OCI-LY3 (cell line): ENCODE measurements around the gene ZKSCAN2.

Source experiments
- CTCF ChIP-seq: fragments of 200-600, 300-600 bp; sonication (generic); IDR thresholded peaks from 2 replicates; pipeline ENCODE4 v1.5.1; 2014; ENCODE audit warnings: antibody characterized with exemption, low read length, low read depth
- EZH2phosphoT487 ChIP-seq: fragments of 200-600 bp; shearing (Covaris generic); IDR thresholded peaks from 2 replicates; pipeline ENCODE4 v1.6.1; 2018; ENCODE audit warnings: antibody characterized with exemption, mixed run types, low read depth

DNA sequence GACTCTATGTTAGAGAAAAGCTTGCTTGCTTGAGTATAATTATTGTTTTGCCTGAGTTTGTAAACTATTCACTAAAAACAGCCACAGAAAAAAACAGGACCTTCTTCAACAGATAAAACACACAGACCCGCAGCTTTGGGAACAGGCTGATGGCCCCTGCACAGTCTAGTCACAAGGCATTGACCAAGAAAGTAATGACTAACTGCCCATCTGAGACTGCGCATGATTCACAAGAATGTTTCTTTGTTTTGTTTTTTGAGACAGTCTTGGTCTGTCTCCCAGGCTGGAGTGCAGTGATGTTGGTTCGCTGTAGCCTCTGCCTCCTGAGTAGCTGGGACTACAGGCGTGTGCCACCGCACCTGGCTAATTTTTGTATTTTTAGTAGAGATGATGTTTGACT lies 2.8 kb upstream of the ZKSCAN2 start:
- no peak for TF ChIP-seq CTCF
- TF ChIP-seq EZH2phosphoT487: no peak
